SJSA1 (cell line): ENCODE data around the gene EEPD1. TPM values are rescaled to one million over a fixed set of nuclear protein-coding genes. Genes with fewer than 3 reads are reported as not detected.

Source experiments
- total RNA-seq: library from RNA; depleted of rRNA; stranded (reverse); fragments of >200 nt; shearing (Covaris generic); gene quantifications from 2 replicates; pipeline ENCODE4 v1.2.3, GENCODE V29; 2014; rRNA removed

The EEPD1 gene
- total RNA-seq, 1 experiment from 2014 or later, result 12.4 TPM

Other genes starting within 250 kb of the EEPD1 start
- 298 and 397 TPM in 2 replicates for gene ANLN, start 236.6 kb downstream of the EEPD1 start, total RNA-seq